Stimulated activated CD4-positive, alpha-beta T cell treated with anti-CD3 and anti-CD28 coated beads, Interleukin-15, amount 100 ng/mL, for 24 hours (primary cell): ENCODE data around the gene TMEM240.
"Not testable (repeated sequence)": the region's sequence is repeated elsewhere in the genome, so short reads cannot be mapped to it uniquely, and the experiment has no call there.

Experiments used
- DNase-seq: peaks from one replicate; pipeline ENCODE4 v3.0.0-alpha.2; 2020

TMEM240 gene

GRCh38 chr1:1490633-1491230 is 49.7 kb downstream of the TMEM240 start:
- DNase-seq, result no peak

- DNase-seq, result no peak
Measured at GRCh38 chr1:1489861-1490260, 50.6 kb downstream of the TMEM240 start.

GRCh38 chr1:1489231-1489630 is 51.2 kb downstream of the TMEM240 start:
- DNase-seq, result no peak

GRCh38 chr1:1487701-1488100 is 52.7 kb downstream of the TMEM240 start:
- no peak for DNase-seq

- DNase-seq, result not testable (repeated sequence)
Measured at GRCh38 chr1:1485755-1486317, 54.6 kb downstream of the TMEM240 start.

- not testable (repeated sequence) for DNase-seq
Measured at GRCh38 chr1:1484976-1485750, 55.3 kb downstream of the TMEM240 start.
